GM12878 (cell line): ENCODE data around the gene TPBG. TPM values are rescaled to one million over a fixed set of nuclear protein-coding genes. Genes with fewer than 3 reads are reported as not detected.

Experiments
- ATAC-seq: fragments of 200-7000 bp; cut with Tn5 transposase; 3 replicates; pipeline ENCODE4 v1.9.1; 2020; ENCODE audit warnings: mild to moderate bottlenecking, moderate library complexity
- BruUV-seq: library from RNA; stranded (reverse); fragments of 400-500 nt; replicated peaks from 2 replicates; lab custom pipeline; 2021; lab: Mats Ljungman, UMichigan
- CTCF ChIA-PET: fragments of 300-600 bp; sonication (Branson Sonifier 250); formaldehyde crosslinking; extraction: SDS; loops from one replicate; lab custom pipeline; 2021; ENCODE audit warnings: inconsistent platforms; lab: Yijun Ruan, JAX
- POLR2A ChIA-PET: fragments of 350-600 bp; formaldehyde crosslinking; extraction: SDS; loops from one replicate; lab custom pipeline; 2021; ENCODE audit warnings: inconsistent platforms; lab: Charles Lee
- RAD21 ChIA-PET: fragments of 300-600 bp; sonication (Branson Sonifier 250); formaldehyde crosslinking; loops from one replicate; lab custom pipeline; 2023; ENCODE audit warnings: antibody characterized with exemption; ENCODE audit not compliant: unreplicated experiment; lab: Charles Lee
- SMC1A ChIA-PET: fragments of 300-600 bp; sonication (Branson Sonifier 250); formaldehyde crosslinking; loops from one replicate; lab custom pipeline; 2023; ENCODE audit not compliant: unreplicated experiment, uncharacterized antibody; lab: Charles Lee
- DNase-seq: peaks from one replicate; pipeline ENCODE4 v3.0.0-alpha.2; 2011; ENCODE audit warnings: low read depth, low spot score
- FAIRE-seq: peaks from 3 replicates; lab custom pipeline; 2011; peaks lifted over from hg19 to GRCh38; lab: Jason Lieb, UNC
- H2AFZ ChIP-seq: 2 replicates; pipeline ENCODE4 v1.6.0; 2011; ENCODE audit warnings: low read depth, low read length, control low read depth; ENCODE audit not compliant: control insufficient read depth
- H3K27ac ChIP-seq: 2 replicates; pipeline ENCODE4 v1.5.1; 2011; ENCODE audit warnings: control low read depth; ENCODE audit not compliant: control insufficient read depth, insufficient read depth
- H3K27me3 ChIP-seq, 2 experiments: replicated peaks in 1 of 2; 2 replicates each; pipeline versions ENCODE4 v1.6.0 to v1.6.1; 2011; ENCODE audit warnings: low read length in 1 of 2; ENCODE audit not compliant: control insufficient read depth in 2 of 2, insufficient read depth in 2 of 2
- H3K36me3 ChIP-seq, 2 experiments: 2 replicates each; pipeline ENCODE4 v1.5.1; 2011; ENCODE audit warnings: low read length in 1 of 2; ENCODE audit not compliant: control insufficient read depth in 2 of 2, insufficient read depth in 2 of 2
- H3K4me1 ChIP-seq: 2 replicates; pipeline ENCODE4 v1.6.1; 2011; ENCODE audit warnings: mild to moderate bottlenecking, low read length, moderate library complexity, mixed read lengths; ENCODE audit not compliant: control insufficient read depth, insufficient read depth
- H3K4me2 ChIP-seq: 2 replicates; pipeline ENCODE4 v1.6.0; 2011; ENCODE audit warnings: control low read depth; ENCODE audit not compliant: control insufficient read depth, insufficient read depth
- H3K4me3 ChIP-seq: fragments of 200-600 bp; sonication (generic); 2 replicates; pipeline ENCODE4 v1.5.1; 2016
- H3K79me2 ChIP-seq: 2 replicates; pipeline ENCODE4 v1.6.0; 2011; ENCODE audit warnings: low read length; ENCODE audit not compliant: control insufficient read depth, insufficient read depth
- H3K9ac ChIP-seq: 2 replicates; pipeline ENCODE4 v1.8.0; 2011; ENCODE audit warnings: low read length, control low read depth, mixed read lengths; ENCODE audit not compliant: control insufficient read depth, insufficient read depth
- H3K9me3 ChIP-seq: replicated peaks from 3 replicates; pipeline ENCODE4 v1.5.1; 2011; ENCODE audit warnings: mild to moderate bottlenecking, low read length; ENCODE audit not compliant: control insufficient read depth, insufficient read depth
- H4K20me1 ChIP-seq: 2 replicates; pipeline ENCODE4 v1.6.0; 2011; ENCODE audit not compliant: control insufficient read depth, insufficient read depth
- ATF3 ChIP-seq: IDR thresholded peaks from 2 replicates; pipeline ENCODE4 v1.6.1; 2011; ENCODE audit warnings: low read depth, mild to moderate bottlenecking, low read length, moderate library complexity, borderline replicate concordance; ENCODE audit errors: extremely low read depth
- CBFB ChIP-seq: IDR thresholded peaks from 2 replicates; pipeline ENCODE4 v1.6.1; 2016; ENCODE audit warnings: antibody characterized with exemption, low read depth
- E2F4 ChIP-seq: IDR thresholded peaks from 2 replicates; pipeline ENCODE4 v1.6.1; 2012; ENCODE audit warnings: low read depth, low read length, improper control_type of control experiment
- ETV6 ChIP-seq, 2 experiments: fragments of 450-650 bp in 1 of 2; IDR thresholded peaks in 1 of 2; conservative IDR thresholded peaks in 1 of 2; 2 replicates each; pipeline ENCODE4 v1.6.1; 2014; ENCODE audit warnings: antibody characterized with exemption in 1 of 2, borderline replicate concordance in 1 of 2, low read depth in 1 of 2, mild to moderate bottlenecking in 1 of 2, moderate library complexity in 1 of 2
- FOXM1 ChIP-seq: IDR thresholded peaks from 2 replicates; pipeline ENCODE4 v1.6.1; 2012; ENCODE audit warnings: low read depth, mild to moderate bottlenecking, inconsistent platforms, low read length, moderate library complexity
- KLF5 ChIP-seq: fragments of 450-650 bp; IDR thresholded peaks from 2 replicates; pipeline ENCODE4 v1.6.1; 2014; ENCODE audit warnings: mild to moderate bottlenecking; ENCODE audit not compliant: partially characterized antibody
- MEF2A ChIP-seq: IDR thresholded peaks from 2 replicates; pipeline ENCODE4 v1.6.1; 2011; ENCODE audit warnings: low read depth, mild to moderate bottlenecking, low read length, moderate library complexity; ENCODE audit not compliant: insufficient read depth
- MEF2B ChIP-seq: fragments of 450-650 bp; IDR thresholded peaks from 2 replicates; pipeline ENCODE4 v1.6.1; 2018; ENCODE audit warnings: mild to moderate bottlenecking, moderate library complexity; ENCODE audit not compliant: partially characterized antibody, poor library complexity, severe bottlenecking
- NFYA ChIP-seq: IDR thresholded peaks from 2 replicates; pipeline ENCODE4 v1.6.1; 2011; ENCODE audit warnings: low read depth, mild to moderate bottlenecking, low read length, improper control_type of control experiment, borderline replicate concordance
- NFYB ChIP-seq: IDR thresholded peaks from 2 replicates; pipeline ENCODE4 v1.6.1; 2011; ENCODE audit warnings: low read depth, mild to moderate bottlenecking, low read length, improper control_type of control experiment, moderate library complexity; ENCODE audit not compliant: insufficient read depth
- PAX5 ChIP-seq: IDR thresholded peaks from 2 replicates; pipeline ENCODE4 v1.6.1; 2011; ENCODE audit warnings: low read depth, low read length, borderline replicate concordance
- POLR2AphosphoS2 ChIP-seq: IDR thresholded peaks from 2 replicates; pipeline ENCODE4 v1.6.1; 2011; ENCODE audit warnings: low read depth, mild to moderate bottlenecking, low read length, improper control_type of control experiment, moderate library complexity
- RAD21 ChIP-seq: IDR thresholded peaks from 2 replicates; pipeline ENCODE4 v1.6.1; 2011; ENCODE audit warnings: mild to moderate bottlenecking, low read depth, low read length, moderate library complexity; ENCODE audit not compliant: insufficient read depth
- RBBP5 ChIP-seq: fragments of 200-600 bp; sonication (generic); conservative IDR thresholded peaks from 2 replicates; pipeline ENCODE4 v1.6.1; 2016
- SMAD1 ChIP-seq: fragments of 450-650 bp; IDR thresholded peaks from 2 replicates; pipeline ENCODE4 v1.6.1; 2018; ENCODE audit warnings: mild to moderate bottlenecking, low read depth; ENCODE audit not compliant: partially characterized antibody
- SP1 ChIP-seq: IDR thresholded peaks from one replicate; pipeline ENCODE4 v1.6.1; 2011; ENCODE audit warnings: low read depth, low read length
- SREBF2 ChIP-seq: IDR thresholded peaks from 2 replicates; pipeline ENCODE4 v1.6.1; 2012; ENCODE audit warnings: mild to moderate bottlenecking, low read length
- STAT3 ChIP-seq: IDR thresholded peaks from 2 replicates; pipeline ENCODE4 v1.6.1; 2011; ENCODE audit warnings: low read depth, low read length, improper control_type of control experiment
- TAF1 ChIP-seq: IDR thresholded peaks from 2 replicates; pipeline ENCODE4 v1.6.1; 2011; ENCODE audit warnings: mild to moderate bottlenecking, low read depth, low read length, borderline replicate concordance
- YY1 ChIP-seq: IDR thresholded peaks from 2 replicates; pipeline ENCODE4 v1.6.1; 2011; ENCODE audit warnings: low read depth, mild to moderate bottlenecking, low read length
- in situ Hi-C: fragments of 300-500 bp; cut with MboI; formaldehyde crosslinking; loops from 9 replicates; pipeline ENCODE4 v1.14.3; 2018; ENCODE audit warnings: mixed read lengths
- intact Hi-C: fragments of 100-400 bp; cut with micrococcal nuclease; formaldehyde crosslinking; loops from one replicate; pipeline ENCODE4 v1.14.2; 2022; ENCODE audit not compliant: unreplicated experiment
- polyA plus RNA-seq, 11 experiments: library from polyadenylated mRNA; depleted of rRNA in 4 of 11; unstranded in 6 of 11; stranded (reverse) in 5 of 11; fragments of >200 nt; fragmentation: Nextera tagmentation in 4 of 11; fragmentation: Illumina TruSeq in 1 of 11; extraction: Ambion mirVana in 4 of 11; extraction: Trizol in 1 of 11; gene quantifications; 1 replicate in 1 of 11; 2 replicates in 10 of 11; pipeline versions ENCODE4 v1.2.1 to v1.2.3, GENCODE V29; 2011 to 2016; ENCODE audit warnings: inconsistent platforms in 2 of 11, missing spikeins in 2 of 11, low read depth in 1 of 11
- total RNA-seq, 4 experiments: library from RNA; depleted of rRNA in 3 of 4; stranded (reverse); fragments of >200 nt in 3 of 4; fragmentation: Illumina TruSeq in 1 of 4; extraction: Trizol in 1 of 4; gene quantifications; 2 replicates each; pipeline versions ENCODE4 v1.2.1 to v1.2.3, GENCODE V29; 2013 to 2021

TPBG gene
- total and polyA plus RNA-seq, 10 of the 15 experiments (the other 5 are each of a cell fraction or from before 2014, with no cell fraction given): 0.06 to 0.98 (median 0.66) TPM

- no peak overlapping the region for H3K4me2 ChIP-seq
- POLR2A ChIA-PET: no interaction called here
- CTCF ChIA-PET: no interaction called here
- H3K27me3 ChIP-seq: no peaks in the 10 kb centered on the region
- H2AFZ ChIP-seq: no peak overlapping the region
- H3K27ac ChIP-seq: no peak overlapping the region
- H3K79me2 ChIP-seq: no peaks in the 10 kb centered on the region
- no peak for DNase-seq
- H3K9me3 ChIP-seq: no peaks in the 10 kb centered on the region; the same call in 2 of the 3 replicates
- no peak overlapping the region for H3K9ac ChIP-seq
- ATAC-seq: no peak
- SMC1A ChIA-PET: no interaction called here
- no peaks in the 10 kb centered on the region for H4K20me1 ChIP-seq
- intact Hi-C loops: no loop called here
- in situ Hi-C loops: no loop called here
- H3K4me3 ChIP-seq: no peak overlapping the region
- FAIRE-seq: no peak
- BruUV-seq: no TSS peak
- no peaks in the 10 kb centered on the region for H3K36me3 ChIP-seq
- no peak for TF ChIP-seq MEF2B
- TF ChIP-seq CBFB: no peak
- no peak for TF ChIP-seq FOXM1
- TF ChIP-seq YY1: no peak
- no peak for TF ChIP-seq ETV6 (conservative IDR thresholded peaks at IDR 0.05 in 1 of 2, IDR thresholded peaks at IDR 0.05 in 1 of 2; ENCODE audit: borderline replicate concordance in 1 of 2, low read depth in 1 of 2)
- no peak for TF ChIP-seq SMAD1
- TF ChIP-seq ATF3: no peak
- H3K4me1 ChIP-seq: no peaks in the 10 kb centered on the region
- RAD21 ChIA-PET: no interaction called here
Measured at GRCh38 chr6:82374516-82374915, 10.9 kb downstream of the TPBG start.

DNA sequence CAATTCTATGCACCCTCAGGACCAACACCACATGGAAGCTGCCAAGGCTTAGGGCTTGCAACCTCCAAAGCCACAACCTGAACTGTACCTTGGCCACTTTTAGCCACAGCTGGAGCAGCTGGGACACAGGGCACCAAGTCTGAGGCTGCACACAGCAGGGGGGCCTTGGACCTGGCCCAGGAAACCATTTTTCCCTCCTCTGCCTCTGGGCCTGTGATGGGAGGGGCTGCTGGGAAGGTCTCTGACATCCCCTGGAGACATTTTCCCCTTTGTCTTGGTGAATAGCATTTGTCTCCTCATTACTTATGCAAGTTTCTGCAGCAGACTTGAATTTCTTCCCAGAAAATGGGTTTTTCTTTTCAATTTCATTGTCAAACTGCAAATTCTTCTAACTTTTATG, 13.0 kb downstream of the TPBG start:
- DNase-seq: no peak
- H3K4me1 ChIP-seq: peaks cover 12% of the 10 kb centered on the region; the same call in 1 of the 2 replicates
- SMC1A ChIA-PET: no interaction called here
- POLR2A ChIA-PET: no interaction called here
- H3K79me2 ChIP-seq: no peaks in the 10 kb centered on the region
- no peak for FAIRE-seq
- no peak overlapping the region for H3K4me3 ChIP-seq
- H3K4me2 ChIP-seq: no peak overlapping the region
- H3K9ac ChIP-seq: no peak overlapping the region
- H3K27me3 ChIP-seq: no peaks in the 10 kb centered on the region
- H3K9me3 ChIP-seq: no peaks in the 10 kb centered on the region; the same call in 2 of the 3 replicates
- no peak overlapping the region for H2AFZ ChIP-seq
- no peak for ATAC-seq
- RAD21 ChIA-PET: no interaction called here
- intact Hi-C loops (no loop called here), in situ Hi-C loops (no loop called here)
- H3K27ac ChIP-seq: no peak overlapping the region
- H4K20me1 ChIP-seq: no peaks in the 10 kb centered on the region
- no TSS peak for BruUV-seq
- CTCF ChIA-PET: no interaction called here
- no peaks in the 10 kb centered on the region for H3K36me3 ChIP-seq
- TF ChIP-seq RBBP5 (no peak), POLR2AphosphoS2 (no peak), NFYB (no peak), CBFB (no peak), PAX5 (no peak), NFYA (no peak), TAF1 (no peak), SP1 (no peak), YY1 (no peak), MEF2A (no peak), KLF5 (no peak), RAD21 (no peak), E2F4 (no peak), STAT3 (no peak), SREBF2 (no peak)
